DMS153 treated with DMSO at 0.1 percent for 48 hours (cell line): ENCODE measurements around the gene GPX7.

Source experiments
- DNase-seq: peaks from one replicate; lab custom pipeline; 2025; ENCODE audit not compliant: unreplicated experiment; lab: John Stamatoyannopoulos, UW

The GPX7 gene

GRCh38 chr1:52628614-52629324 is 26.6 kb downstream of the GPX7 start:
- no peak for DNase-seq

- DNase-seq = no peak
Measured at GRCh38 chr1:52629325-52629643, 27.1 kb downstream of the GPX7 start.

- no peak for DNase-seq
Measured at GRCh38 chr1:52629667-52630066, 27.5 kb downstream of the GPX7 start.

- DNase-seq = no peak
Measured at GRCh38 chr1:52631759-52632331, 29.7 kb downstream of the GPX7 start.

GRCh38 chr1:52632732-52633290 is 30.6 kb downstream of the GPX7 start, which contains the start of gene SHISAL2A:
SHISAL2A (plus strand) TSS chr1:52633168; CDS start chr1:52633494, 326 bp downstream.
- DNase-seq = peak; percentile 50

- DNase-seq = no peak
Measured at GRCh38 chr1:52633291-52633754, 31.2 kb downstream of the GPX7 start.

GRCh38 chr1:52634111-52634510 is 31.9 kb downstream of the GPX7 start:
- DNase-seq = no peak

- no peak for DNase-seq
Measured at GRCh38 chr1:52635321-52636089, 33.3 kb downstream of the GPX7 start.

GRCh38 chr1:52636721-52637695 is 34.8 kb downstream of the GPX7 start:
- no peak for DNase-seq

- DNase-seq = no peak
Measured at GRCh38 chr1:52637946-52638345, 35.8 kb downstream of the GPX7 start.

- no peak for DNase-seq
Measured at GRCh38 chr1:52640697-52641096, 38.5 kb downstream of the GPX7 start.

GRCh38 chr1:52641307-52641706 is 39.1 kb downstream of the GPX7 start:
- DNase-seq = no peak

GRCh38 chr1:52645261-52645660 is 43.1 kb downstream of the GPX7 start:
- no peak for DNase-seq

- no peak for DNase-seq
Measured at GRCh38 chr1:52651904-52652303, 49.7 kb downstream of the GPX7 start.

- no peak for DNase-seq
Measured at GRCh38 chr1:52653207-52653849, 51.2 kb downstream of the GPX7 start.

- DNase-seq = no peak
Measured at GRCh38 chr1:52654063-52654462, 51.9 kb downstream of the GPX7 start.

GRCh38 chr1:52657702-52658101 is 55.5 kb downstream of the GPX7 start:
- no peak for DNase-seq
